HepG2 (cell line): ENCODE data around the gene SHROOM1. TPM values are rescaled to one million over a fixed set of nuclear protein-coding genes. Genes with fewer than 3 reads are reported as not detected.

ENCODE experiments used
- DNMT1 ChIP-seq: sonication (generic); formaldehyde crosslinking; IDR thresholded peaks from 2 replicates; pipeline ENCODE4 v1.5.1; 2020; ENCODE audit warnings: mild to moderate bottlenecking, missing genetic modification reagents
- FOXA3 ChIP-seq: IDR thresholded peaks from 2 replicates; pipeline ENCODE4 v1.6.1; 2016; ENCODE audit warnings: missing genetic modification reagents, missing compliant biosample characterization
- FUBP1 ChIP-seq: sonication (generic); formaldehyde crosslinking; IDR thresholded peaks from 2 replicates; pipeline ENCODE4 v1.5.1; 2020; ENCODE audit warnings: missing genetic modification reagents, mild to moderate bottlenecking, borderline replicate concordance
- GMEB2 ChIP-seq: IDR thresholded peaks from 2 replicates; pipeline ENCODE4 v1.6.1; 2016; ENCODE audit warnings: missing biosample characterization, missing genetic modification reagents, low read depth
- GRHL1 ChIP-seq: sonication (generic); formaldehyde crosslinking; conservative IDR thresholded peaks from 2 replicates; pipeline ENCODE4 v1.8.0; 2022; ENCODE audit warnings: missing genetic modification reagents
- KLF13 ChIP-seq: sonication (generic); formaldehyde crosslinking; IDR thresholded peaks from 2 replicates; pipeline ENCODE4 v1.4.0; 2020; ENCODE audit warnings: mild to moderate bottlenecking, missing genetic modification reagents
- MYNN ChIP-seq: sonication (generic); formaldehyde crosslinking; IDR thresholded peaks from 2 replicates; pipeline ENCODE4 v1.4.0; 2020; ENCODE audit warnings: mild to moderate bottlenecking, low read depth, missing genetic modification reagents
- NFIB ChIP-seq: sonication (generic); formaldehyde crosslinking; IDR thresholded peaks from 2 replicates; pipeline ENCODE4 v1.9.0; 2021; ENCODE audit warnings: missing genetic modification reagents, mild to moderate bottlenecking, borderline replicate concordance
- POGK ChIP-seq: sonication (generic); formaldehyde crosslinking; conservative IDR thresholded peaks from 2 replicates; pipeline ENCODE4 v1.8.0; 2022; ENCODE audit warnings: mild to moderate bottlenecking, moderate library complexity, missing genetic modification reagents
- REL ChIP-seq: sonication (generic); formaldehyde crosslinking; conservative IDR thresholded peaks from 2 replicates; pipeline ENCODE4 v1.8.0; 2022; ENCODE audit warnings: mild to moderate bottlenecking, missing genetic modification reagents, moderate library complexity
- SMAD3 ChIP-seq: sonication (generic); formaldehyde crosslinking; IDR thresholded peaks from 2 replicates; pipeline ENCODE4 v1.4.0; 2020; ENCODE audit warnings: missing genetic modification reagents
- SMAD9 ChIP-seq: sonication (generic); formaldehyde crosslinking; IDR thresholded peaks from 2 replicates; pipeline ENCODE4 v1.5.1; 2020; ENCODE audit warnings: mild to moderate bottlenecking, missing genetic modification reagents
- ZBTB10 ChIP-seq: sonication (generic); formaldehyde crosslinking; IDR thresholded peaks from 2 replicates; pipeline ENCODE4 v1.4.0; 2020; ENCODE audit warnings: missing genetic modification reagents, borderline replicate concordance
- ZBTB14 ChIP-seq: sonication (generic); formaldehyde crosslinking; IDR thresholded peaks from 2 replicates; pipeline ENCODE4 v1.4.0; 2020; ENCODE audit warnings: missing genetic modification reagents
- ZNF777 ChIP-seq: sonication (generic); formaldehyde crosslinking; IDR thresholded peaks from 2 replicates; pipeline ENCODE4 v1.4.0; 2020; ENCODE audit warnings: missing genetic modification reagents
- ZNF891 ChIP-seq: sonication (generic); formaldehyde crosslinking; IDR thresholded peaks from 2 replicates; pipeline ENCODE4 v1.5.0; 2020; ENCODE audit warnings: mild to moderate bottlenecking, missing genetic modification reagents
- ZSCAN30 ChIP-seq: sonication (generic); formaldehyde crosslinking; IDR thresholded peaks from 2 replicates; pipeline ENCODE4 v1.5.0; 2020; ENCODE audit warnings: mild to moderate bottlenecking, missing genetic modification reagents
- polyA plus RNA-seq, 8 experiments: library from polyadenylated mRNA; depleted of rRNA in 3 of 8; stranded (reverse) in 7 of 8; unstranded in 1 of 8; fragments of >200 nt; fragmentation: Illumina TruSeq in 4 of 8; extraction: Trizol in 4 of 8; gene quantifications; 2 replicates each; pipeline versions ENCODE4 v1.2.1 to v1.2.3, GENCODE V29; 2011 to 2016; ENCODE audit warnings: low read depth in 4 of 8, missing spikeins in 1 of 8, mixed read lengths in 1 of 8; ENCODE audit not compliant: insufficient read depth in 1 of 8
- total RNA-seq, 5 experiments: library from RNA; depleted of rRNA; stranded (reverse); fragments of >200 nt; fragmentation: Illumina TruSeq; extraction: Trizol; gene quantifications; 2 replicates each; pipeline ENCODE4 v1.2.3, GENCODE V29; 2016; ENCODE audit warnings: low read depth in 1 of 5

SHROOM1 gene
- total and polyA plus RNA-seq, 2 of the 13 experiments (the other 11 are each of a cell fraction or from before 2014, with no cell fraction given): 18.2 to 25.7 TPM

- peak; percentile 37; the same call in 1 of the 2 replicates for TF ChIP-seq ZBTB10
- TF ChIP-seq KLF13 (CRISPR knock-in tag): 0 out of 2 replicates have a peak, but pooled peaks have one; percentile 33
- 0 out of 2 replicates have a peak, but pooled peaks have one; percentile 49 for TF ChIP-seq DNMT1 (CRISPR knock-in tag)
- TF ChIP-seq REL (CRISPR knock-in tag): 0 out of 2 replicates have a peak, but pooled peaks have one; percentile 20
- TF ChIP-seq ZBTB14 (CRISPR knock-in tag): peak; percentile 31; the same call in 1 of the 2 replicates
- no peak for TF ChIP-seq FUBP1 (CRISPR knock-in tag)
- TF ChIP-seq SMAD3 (CRISPR knock-in tag): no peak
- no peak for TF ChIP-seq MYNN
- no peak for TF ChIP-seq GRHL1 (CRISPR knock-in tag)
- peak; percentile 47; the same call in 1 of the 2 replicates for TF ChIP-seq POGK (CRISPR knock-in tag)
- TF ChIP-seq ZNF891: peak; percentile 45
- TF ChIP-seq ZSCAN30 (CRISPR knock-in tag): no peak; the same call in 1 of the 2 replicates
- TF ChIP-seq FOXA3 (CRISPR knock-in tag): no peak
- no peak for TF ChIP-seq GMEB2 (CRISPR knock-in tag)
- no peak for TF ChIP-seq SMAD9
- TF ChIP-seq NFIB (CRISPR knock-in tag): no peak
- peak; percentile 98 for TF ChIP-seq ZNF777 (CRISPR knock-in tag)
Observed at GRCh38 chr5:132829742-132830435, 558 bp downstream of the SHROOM1 start (continued).
